ENCODE data around the gene MCCC1.

- no peak for TF ChIP-seq SRF (IDR thresholded peaks at IDR 0.05; ENCODE audit: low read depth, low read length)
- TF ChIP-seq TCF7 (IDR thresholded peaks at IDR 0.05; ENCODE audit: low read depth), result no peak
- TF ChIP-seq GPN1 (CRISPR knock-in tag; IDR thresholded peaks at IDR 0.05; ENCODE audit: borderline replicate concordance), result no peak
- no peak for TF ChIP-seq CTCF (CRISPR knock-in tag; IDR thresholded peaks at IDR 0.05)
- TF ChIP-seq CREB1 (IDR thresholded peaks at IDR 0.05), result no peak
- TF ChIP-seq CREB1 (CRISPR knock-in tag; IDR thresholded peaks at IDR 0.05), result no peak
- no peak for TF ChIP-seq HNF1A (IDR thresholded peaks at IDR 0.05; ENCODE audit: low read depth)
- TF ChIP-seq HNF1A (CRISPR knock-in tag; IDR thresholded peaks at IDR 0.05; ENCODE audit: borderline replicate concordance), result no peak
- no peak for TF ChIP-seq MAX (IDR thresholded peaks at IDR 0.05)
- TF ChIP-seq DMTF1 (CRISPR knock-in tag; IDR thresholded peaks at IDR 0.05), result no peak
- TF ChIP-seq ZBTB37 (CRISPR knock-in tag; IDR thresholded peaks at IDR 0.05), result no peak
- TF ChIP-seq RFX5 (IDR thresholded peaks at IDR 0.05; ENCODE audit: low read depth, low read length), result no peak
- no peak for TF ChIP-seq TOE1 (CRISPR knock-in tag; IDR thresholded peaks at IDR 0.05)
- TF ChIP-seq SP1 (IDR thresholded peaks at IDR 0.05), result no peak
- no peak for TF ChIP-seq SP1 (CRISPR knock-in tag; IDR thresholded peaks at IDR 0.05)
- TF ChIP-seq EZH2 (conservative IDR thresholded peaks at IDR 0.05; ENCODE audit: low read depth, low read length), result no peak
Measured at GRCh38 chr3:182981038-182981380, 118.3 kb downstream of the MCCC1 start.

Data from HepG2 (cell line).